ENCODE measurements around the gene CUL4B.

The CUL4B gene

GRCh38 chrX:120560405-120560841, 339 bp downstream of the CUL4B start (continued):
- TF ChIP-seq ZNF692 (tag by site-specific recombination; IDR thresholded peaks at IDR 0.05) (no peak), ZNF394 (tag by site-specific recombination; IDR thresholded peaks at IDR 0.05; ENCODE audit: borderline replicate concordance) (no peak), ZNF792 (tag by site-specific recombination; IDR thresholded peaks at IDR 0.05) (no peak), ZNF324 (tag by site-specific recombination; IDR thresholded peaks at IDR 0.05) (no peak), ZNF843 (tag by site-specific recombination; IDR thresholded peaks at IDR 0.05) (peak; percentile 11; the same call in 1 of the 2 replicates), ZNF174 (tag by site-specific recombination; IDR thresholded peaks at IDR 0.05) (no peak), ZNF777 (tag by site-specific recombination; IDR thresholded peaks at IDR 0.05; ENCODE audit: borderline replicate concordance) (no peak), ZNF335 (tag by site-specific recombination; conservative IDR thresholded peaks at IDR 0.05) (peak; percentile 64), GLI2 (tag by site-specific recombination; IDR thresholded peaks at IDR 0.05; ENCODE audit: borderline replicate concordance, low read depth) (no peak), ZFP69B (tag by site-specific recombination; IDR thresholded peaks at IDR 0.05) (peak; percentile 14; the same call in 1 of the 2 replicates), OSR2 (tag by site-specific recombination; IDR thresholded peaks at IDR 0.05) (peak; percentile 99), PRDM6 (tag by site-specific recombination; IDR thresholded peaks at IDR 0.05) (no peak), ZNF549 (tag by site-specific recombination; IDR thresholded peaks at IDR 0.05) (no peak), ZNF175 (tag by site-specific recombination; IDR thresholded peaks at IDR 0.05) (no peak), ZNF600 (tag by site-specific recombination; IDR thresholded peaks at IDR 0.05) (peak; percentile 80), ZBTB1 (tag by site-specific recombination; IDR thresholded peaks at IDR 0.05) (no peak; the same call in 1 of the 2 replicates), ZNF626 (tag by site-specific recombination; IDR thresholded peaks at IDR 0.05) (no peak), AEBP2 (tag by site-specific recombination; IDR thresholded peaks at IDR 0.05; ENCODE audit: borderline replicate concordance) (no peak), FEZF1 (tag by site-specific recombination; IDR thresholded peaks at IDR 0.05) (0 out of 2 replicates have a peak, but pooled peaks have one; percentile 10), ZNF48 (tag by site-specific recombination; IDR thresholded peaks at IDR 0.05) (no peak), SP7 (tag by site-specific recombination; IDR thresholded peaks at IDR 0.05) (no peak), ZFHX2 (tag by site-specific recombination; conservative IDR thresholded peaks at IDR 0.05) (peak; percentile 63), PRDM1 (tag by site-specific recombination; IDR thresholded peaks at IDR 0.05) (peak; percentile 98), ZNF19 (tag by site-specific recombination; IDR thresholded peaks at IDR 0.05; ENCODE audit: low read depth) (no peak), EGR2 (tag by site-specific recombination; IDR thresholded peaks at IDR 0.05; ENCODE audit: low read depth) (peak; percentile 46), ZNF521 (tag by site-specific recombination; IDR thresholded peaks at IDR 0.05) (no peak), ZNF585B (tag by site-specific recombination; IDR thresholded peaks at IDR 0.05) (no peak)

Measured in HEK293 (cell line).